GM19372 (cell line): Measurements from ENCODE around the gene WSCD2.

ENCODE experiments used
- ATAC-seq: cut with Tn5 transposase; IDR thresholded peaks from one replicate; pipeline ENCODE4 v1.9.1; 2021; ENCODE audit warnings: mild to moderate bottlenecking, low read depth, moderate library complexity; ENCODE audit not compliant: unreplicated experiment

The WSCD2 gene

GRCh38 chr12:108106599-108106998, 22.5 kb upstream of the WSCD2 start:
- no peak for ATAC-seq

DNA sequence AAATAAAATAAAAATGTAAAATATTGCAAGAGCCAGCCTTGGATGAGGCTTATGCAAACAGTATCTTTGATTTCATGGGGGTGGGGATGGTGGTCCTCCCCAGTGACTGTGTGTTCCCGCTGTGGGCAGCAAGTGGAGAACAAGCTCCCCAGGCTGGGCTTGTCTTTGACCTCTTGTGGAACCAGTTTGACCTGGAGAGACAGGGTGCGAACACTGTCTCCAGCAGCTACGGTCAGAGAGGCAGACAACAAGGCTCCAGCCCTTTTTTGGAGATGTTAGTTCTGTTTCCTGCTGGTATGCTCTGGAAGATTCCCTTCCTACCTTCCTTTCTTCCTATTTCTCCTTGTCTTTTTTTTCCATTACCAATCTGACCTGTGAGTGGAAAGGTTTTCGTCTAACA, 21.8 kb upstream of the WSCD2 start:
- ATAC-seq = no peak

GRCh38 chr12:108109504-108109903, 19.6 kb upstream of the WSCD2 start:
- ATAC-seq = no peak

DNA sequence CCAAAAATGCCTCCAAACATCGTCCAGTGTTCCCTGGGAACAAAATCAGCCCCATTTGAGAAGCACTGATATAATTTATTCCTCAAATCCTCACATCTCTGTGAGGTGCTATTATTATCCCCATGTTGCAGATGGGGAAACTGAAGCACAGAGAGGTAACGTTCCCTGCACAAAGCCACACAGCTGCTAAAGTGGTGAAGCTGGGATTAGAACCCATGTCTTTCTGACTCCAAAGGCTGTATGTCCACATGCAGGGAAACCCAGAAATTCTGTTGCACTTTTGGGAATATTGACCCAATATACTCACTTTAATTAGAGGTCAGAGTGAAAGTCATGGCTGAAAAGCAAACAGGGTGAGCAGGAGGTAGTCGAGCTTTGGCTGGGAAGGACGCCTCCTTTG, 19.1 kb upstream of the WSCD2 start:
- no peak for ATAC-seq

DNA sequence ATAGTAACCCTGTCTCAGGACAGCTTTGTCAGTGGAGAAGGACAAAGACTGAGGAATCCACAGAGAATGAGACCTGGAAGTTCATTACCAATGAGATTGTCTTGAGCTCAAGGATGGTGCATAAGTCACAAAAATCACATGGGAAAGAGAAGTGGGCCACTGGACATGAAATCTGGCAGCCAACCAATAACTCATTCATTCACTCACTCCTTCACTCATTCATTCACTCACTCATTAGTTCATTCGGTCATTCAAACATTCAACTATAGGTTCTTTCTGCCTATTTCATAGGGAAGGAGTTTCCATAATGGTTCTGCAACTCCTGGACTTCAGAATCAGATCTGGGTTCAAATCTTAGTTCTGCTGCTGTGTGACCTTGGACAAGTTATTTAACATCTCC, 18.2 kb upstream of the WSCD2 start:
- no peak for ATAC-seq

DNA sequence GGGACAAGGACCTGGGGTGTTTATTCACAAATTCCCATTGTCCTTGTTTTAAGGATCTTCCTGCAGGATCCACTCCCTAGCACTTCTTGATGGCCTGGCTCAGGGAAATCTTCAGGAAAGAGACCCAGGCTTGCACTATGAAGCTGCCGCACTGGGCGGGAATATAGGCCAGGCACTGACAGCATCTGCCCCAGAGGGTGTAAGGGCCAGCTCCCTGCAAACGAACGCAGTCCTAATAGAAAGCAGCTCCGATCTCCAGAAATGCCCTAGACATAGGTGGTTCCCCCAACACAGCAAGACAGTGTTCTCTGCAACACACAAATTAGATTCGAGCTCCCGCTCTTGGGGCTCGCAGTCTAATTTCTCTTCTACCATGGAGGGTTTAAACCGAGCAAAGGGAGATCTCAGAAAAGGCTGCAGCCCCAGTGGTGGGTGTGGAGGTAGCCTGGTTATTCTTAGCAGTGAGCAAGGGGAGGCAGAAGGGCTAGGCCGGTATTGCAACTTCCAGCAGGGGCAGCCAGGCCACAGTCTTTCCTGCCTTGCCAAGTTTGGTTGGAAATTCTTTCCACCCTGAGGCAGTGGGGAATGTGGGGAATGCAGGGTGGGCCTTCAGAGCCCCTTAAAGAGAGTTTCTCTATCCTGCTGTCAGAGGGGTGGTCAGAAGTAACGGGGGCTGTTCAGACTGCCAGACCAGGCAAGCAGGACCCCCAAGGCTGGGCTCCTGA, 16.1 kb upstream of the WSCD2 start:
- ATAC-seq = no peak

DNA sequence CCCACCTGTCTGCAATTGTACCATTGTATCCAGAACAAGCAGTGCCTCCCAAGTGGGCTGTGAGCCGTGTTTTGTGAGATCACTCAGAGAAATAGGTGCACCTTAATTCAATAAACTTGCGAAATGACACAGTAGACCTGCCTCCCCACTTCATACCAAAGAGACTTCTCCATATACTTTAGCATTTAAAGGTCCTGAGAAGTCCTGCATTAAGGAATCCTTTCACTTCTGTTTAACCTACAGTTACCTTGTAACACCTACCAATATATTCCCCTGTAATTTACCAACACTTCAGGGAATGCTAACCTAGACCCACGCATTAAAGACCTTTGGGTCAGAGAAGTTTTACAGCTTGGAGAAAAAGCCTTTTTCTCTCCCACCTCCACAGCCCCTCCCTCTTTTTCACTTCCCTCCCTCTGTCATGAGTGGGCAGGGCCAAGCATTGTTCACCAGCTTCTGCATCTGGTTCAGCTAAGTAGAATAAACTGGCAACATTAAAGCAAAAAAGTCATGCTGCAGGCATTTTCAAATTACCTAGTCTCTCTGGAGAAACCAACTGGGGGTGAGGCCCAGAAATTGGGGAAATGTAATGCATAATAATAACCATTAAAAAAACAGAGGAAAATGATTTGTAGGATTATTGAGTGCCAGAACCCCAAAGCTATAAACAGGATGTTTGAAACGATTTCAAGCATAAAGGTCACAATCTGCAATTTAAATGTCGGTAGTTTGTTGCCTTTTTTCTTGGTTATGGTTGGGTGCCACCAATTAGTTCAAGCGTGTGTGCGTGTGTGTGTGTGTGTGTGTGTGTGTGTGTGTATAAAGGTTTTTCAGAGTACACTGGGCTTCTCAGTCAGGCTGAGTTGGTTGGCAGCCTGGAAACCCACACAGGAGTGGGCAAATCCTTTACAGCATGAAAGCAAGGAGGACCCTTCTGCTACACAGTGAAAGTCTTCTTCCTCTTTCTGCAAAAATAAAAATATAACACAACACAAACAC, 13.7 kb upstream of the WSCD2 start:
- ATAC-seq = no peak

GRCh38 chr12:108116254-108116653, 12.8 kb upstream of the WSCD2 start:
- no peak for ATAC-seq

GRCh38 chr12:108116699-108117098, 12.4 kb upstream of the WSCD2 start:
- ATAC-seq = no peak

DNA sequence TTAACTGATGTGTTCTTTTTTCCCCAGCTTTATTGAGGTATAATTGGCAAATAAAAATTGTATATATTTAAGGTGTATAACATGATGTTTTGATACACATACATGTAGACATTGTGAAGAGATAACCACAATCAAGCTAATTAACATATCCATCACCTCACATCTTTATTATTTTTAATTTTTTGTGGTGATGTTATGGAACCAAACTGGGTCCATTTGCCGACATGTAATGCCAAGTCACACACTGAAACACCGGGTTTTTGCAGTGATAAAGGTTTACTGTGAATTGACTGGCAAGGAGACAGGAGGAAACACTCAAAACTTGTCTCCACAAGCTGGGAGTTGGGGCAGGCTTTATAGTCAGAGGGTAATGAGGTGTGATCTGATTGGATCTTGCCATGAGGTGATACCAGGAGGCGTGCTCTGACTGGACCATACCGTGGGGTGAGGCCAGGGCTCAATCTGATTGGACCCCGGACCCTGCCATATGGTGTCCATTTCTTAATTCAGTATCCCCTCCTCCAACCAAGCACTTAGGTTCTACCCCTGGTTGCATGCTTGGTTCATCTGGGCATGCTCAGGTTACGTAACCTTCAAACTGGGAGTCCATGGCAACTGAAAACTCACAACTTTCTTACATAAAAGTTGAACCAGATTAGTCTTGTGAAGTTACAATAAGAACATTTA, 11.8 kb upstream of the WSCD2 start:
- no peak for ATAC-seq

GRCh38 chr12:108117902-108118301, 11.2 kb upstream of the WSCD2 start:
- no peak for ATAC-seq

GRCh38 chr12:108119126-108119973, 9.7 kb upstream of the WSCD2 start:
- ATAC-seq = peak; percentile 79

GRCh38 chr12:108119974-108120862, 8.9 kb upstream of the WSCD2 start:
- ATAC-seq = no peak

DNA sequence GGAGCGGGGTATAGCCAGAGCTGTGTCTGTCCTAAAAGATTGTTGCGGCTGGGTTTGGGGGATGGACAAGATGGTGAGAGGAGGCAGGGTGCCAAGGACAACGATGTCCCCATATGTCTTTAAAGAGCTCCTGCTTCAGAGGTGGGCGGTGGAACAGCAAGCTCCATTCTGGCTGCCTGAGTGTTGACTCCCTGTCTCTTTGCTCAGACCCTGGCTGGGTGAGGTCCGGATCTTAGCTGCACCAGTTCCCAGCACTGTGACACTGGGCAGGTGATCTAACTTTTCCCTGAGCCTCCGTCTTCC, 8.3 kb upstream of the WSCD2 start:
- no peak for ATAC-seq

DNA sequence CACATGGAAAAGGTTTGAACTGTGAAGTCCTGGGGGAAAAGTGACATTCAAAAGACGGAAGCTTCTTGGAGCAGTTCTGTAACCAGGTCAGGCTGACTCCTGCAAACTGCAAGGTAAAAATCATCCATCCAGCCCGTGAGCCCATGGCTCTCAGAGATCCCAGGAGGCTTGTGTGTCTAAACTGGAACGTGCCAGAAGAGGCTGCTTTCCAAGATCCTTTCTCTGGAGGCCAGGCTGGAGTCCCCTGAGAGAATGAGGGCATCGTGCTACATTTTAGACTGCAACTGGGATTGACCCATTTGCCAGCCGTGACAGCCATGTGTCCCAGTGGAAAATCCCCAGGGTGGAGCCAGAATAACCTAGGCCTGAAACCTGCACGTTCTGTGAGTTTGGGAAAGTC, 7.8 kb upstream of the WSCD2 start:
- ATAC-seq = no peak

DNA sequence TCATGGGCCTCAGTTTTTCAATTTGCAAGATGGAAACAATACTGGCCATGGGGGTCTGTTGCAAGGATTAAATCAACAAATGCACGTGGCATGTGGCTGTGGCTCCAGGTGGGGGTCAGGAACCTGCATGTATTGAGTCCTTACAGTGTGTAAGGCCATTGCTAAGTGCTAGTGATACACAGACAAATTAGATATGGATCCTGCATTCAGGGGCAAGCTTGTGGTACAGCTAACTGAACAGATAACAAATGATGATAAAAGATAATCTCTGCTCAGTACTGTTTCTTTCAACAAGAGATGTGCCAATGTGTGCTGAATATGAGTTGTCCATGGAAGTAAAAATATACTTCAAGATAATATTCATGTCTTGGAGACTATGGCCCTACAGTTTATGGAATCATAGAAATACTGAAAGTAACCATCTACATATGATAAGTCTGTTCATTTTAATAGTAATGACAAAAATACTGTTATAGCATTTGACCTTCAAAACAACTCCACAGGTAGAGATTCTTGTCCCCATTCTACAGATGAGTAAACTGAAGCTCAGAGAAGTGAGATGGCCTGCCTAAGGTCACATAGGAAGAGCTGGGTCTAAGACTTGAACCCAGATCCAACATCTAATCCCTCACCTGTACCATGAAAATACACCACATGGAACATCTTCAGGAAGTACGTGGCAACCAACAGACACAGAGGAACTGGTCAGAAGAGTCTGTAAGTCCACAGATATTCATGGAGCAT, 7.2 kb upstream of the WSCD2 start:
- ATAC-seq = no peak

DNA sequence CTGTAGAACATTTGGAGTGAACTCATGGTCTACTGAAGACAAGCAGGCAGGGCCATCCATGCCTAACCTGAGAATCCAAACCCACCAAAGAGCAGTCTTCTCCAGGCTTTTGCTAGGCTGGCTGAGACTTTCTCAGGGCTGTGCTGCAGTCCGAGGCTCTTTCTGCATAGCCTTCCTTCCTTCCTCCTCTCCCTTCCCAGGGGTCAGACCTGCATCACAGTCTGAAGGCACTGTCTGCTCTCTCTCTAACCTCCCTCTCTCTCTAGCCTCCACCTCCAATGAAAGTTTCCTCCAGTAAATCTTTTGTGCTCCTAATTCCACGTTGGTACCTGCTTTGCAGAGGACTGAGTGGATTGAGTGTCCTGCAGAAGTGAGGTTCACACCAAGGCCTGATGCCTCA, 6.4 kb upstream of the WSCD2 start:
- no peak for ATAC-seq

DNA sequence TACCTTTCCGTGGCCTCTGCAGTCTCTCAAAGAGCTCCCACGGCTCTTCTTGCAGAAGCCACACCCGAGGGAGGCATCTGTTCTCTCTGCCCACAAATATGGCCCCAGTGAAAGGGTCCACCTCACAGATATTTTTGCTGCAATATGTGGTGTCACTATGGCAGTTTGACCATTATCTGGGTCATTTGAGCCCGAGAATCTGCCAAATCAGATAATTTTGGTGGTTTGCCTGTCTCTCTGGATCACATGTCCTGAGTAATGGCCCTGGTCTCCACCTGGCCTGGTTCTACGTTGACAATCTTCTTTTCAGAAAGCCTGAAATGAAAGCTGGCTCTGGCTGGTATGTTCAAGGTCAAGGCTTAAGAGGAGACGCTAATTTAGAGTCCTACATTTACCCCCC, 5.7 kb upstream of the WSCD2 start:
- ATAC-seq = no peak

DNA sequence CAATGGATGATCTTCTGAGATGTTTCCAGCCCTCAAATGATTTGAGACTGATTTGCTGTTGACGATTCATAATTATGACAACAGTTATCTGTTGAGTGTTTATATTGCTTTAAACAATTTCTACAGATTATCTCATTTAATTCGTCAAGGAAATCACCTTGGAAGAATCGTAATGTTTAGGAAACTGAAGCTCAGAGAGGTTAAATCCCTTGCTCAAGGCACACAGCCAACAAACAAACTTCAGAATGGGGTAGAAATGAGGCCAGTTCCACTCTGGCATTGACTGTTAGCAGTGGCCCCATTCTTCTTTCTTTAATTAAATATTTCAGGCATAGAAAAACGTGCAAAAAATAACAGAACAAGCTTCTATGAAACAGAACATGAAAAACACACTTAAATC, 4.0 kb upstream of the WSCD2 start:
- ATAC-seq = no peak
